ENCODE results near the gene FRMD4A.
"Not testable (repeated sequence)": the region's sequence is repeated elsewhere in the genome, so short reads cannot be mapped to it uniquely, and the experiment has no call there.

The FRMD4A gene

GRCh38 chr10:13925971-13926780, 404.5 kb downstream of the FRMD4A start:
- TF ChIP-seq CTCF (IDR thresholded peaks at IDR 0.05; ENCODE audit: low read depth, low read length, missing control alignments), result no peak
- no peaks in the 10 kb centered on the region for H3K27me3 ChIP-seq (replicated peaks)

GRCh38 chr10:13924040-13924725, 406.5 kb downstream of the FRMD4A start:
- peak; percentile 91 for DNase-seq
- no peak overlapping the region for H3K4me3 ChIP-seq (ENCODE audit: low read depth, low read length)
- H3K27ac ChIP-seq, result peak overlapping the region; percentile 96
- no peak for TF ChIP-seq CTCF (IDR thresholded peaks at IDR 0.05; ENCODE audit: low read depth, low read length, missing control alignments)
- no peaks in the 10 kb centered on the region for H3K27me3 ChIP-seq (replicated peaks)
- in situ Hi-C loops (cut with HindIII; ENCODE audit: low pct_ligation_motif_present, low sequenced_read_pairs), result no loop called here
- H3K36me3 ChIP-seq (replicated peaks), result no peaks in the 10 kb centered on the region

More at GRCh38 chr10:13925971-13926780, 404.5 kb downstream of the FRMD4A start:
- H3K27ac ChIP-seq, result no peak overlapping the region
- DNase-seq, result no peak
- H3K36me3 ChIP-seq (replicated peaks), result no peaks in the 10 kb centered on the region
- in situ Hi-C loops (cut with HindIII; ENCODE audit: low pct_ligation_motif_present, low sequenced_read_pairs), result no loop called here
- no peak overlapping the region for H3K4me3 ChIP-seq (ENCODE audit: low read depth, low read length)

GRCh38 chr10:13922586-13922985, 408.1 kb downstream of the FRMD4A start:
- Histone ChIP-seq H3K27me3 (replicated peaks) (no peaks in the 10 kb centered on the region), H3K27ac (peak overlapping the region; percentile 96), H3K4me3 (ENCODE audit: low read depth, low read length) (no peak overlapping the region), H3K36me3 (replicated peaks) (no peaks in the 10 kb centered on the region)
- TF ChIP-seq CTCF (IDR thresholded peaks at IDR 0.05; ENCODE audit: low read depth, low read length, missing control alignments), result no peak
- DNase-seq, result no peak
- in situ Hi-C loops (cut with HindIII; ENCODE audit: low pct_ligation_motif_present, low sequenced_read_pairs), result no loop called here

- no peak for DNase-seq
- in situ Hi-C loops (cut with HindIII; ENCODE audit: low pct_ligation_motif_present, low sequenced_read_pairs), result no loop called here
- Histone ChIP-seq H3K36me3 (replicated peaks) (no peaks in the 10 kb centered on the region), H3K27me3 (replicated peaks) (no peaks in the 10 kb centered on the region), H3K27ac (peak overlapping the region; percentile 96), H3K4me3 (ENCODE audit: low read depth, low read length) (no peak overlapping the region)
- no peak for TF ChIP-seq CTCF (IDR thresholded peaks at IDR 0.05; ENCODE audit: low read depth, low read length, missing control alignments)
Measured at GRCh38 chr10:13921941-13922340, 408.8 kb downstream of the FRMD4A start.

- DNase-seq; H3K27me3 ChIP-seq (replicated peaks); in situ Hi-C loops (cut with HindIII; ENCODE audit: low pct_ligation_motif_present, low sequenced_read_pairs); H3K27ac ChIP-seq; H3K36me3 ChIP-seq (replicated peaks); H3K4me3 ChIP-seq (ENCODE audit: low read depth, low read length): not testable (repeated sequence)
Measured at GRCh38 chr10:13921131-13921530, 409.6 kb downstream of the FRMD4A start.

GRCh38 chr10:13920465-13920864, 410.3 kb downstream of the FRMD4A start:
- Histone ChIP-seq H3K36me3 (replicated peaks) (no peaks in the 10 kb centered on the region), H3K27me3 (replicated peaks) (no peaks in the 10 kb centered on the region), H3K4me3 (ENCODE audit: low read depth, low read length) (no peak overlapping the region), H3K27ac (no peak overlapping the region)
- in situ Hi-C loops (cut with HindIII; ENCODE audit: low pct_ligation_motif_present, low sequenced_read_pairs), result no loop called here
- no peak for TF ChIP-seq CTCF (IDR thresholded peaks at IDR 0.05; ENCODE audit: low read depth, low read length, missing control alignments)
- no peak for DNase-seq

Measured in brain microvascular endothelial cell (primary cell).